ENCODE measurements around the gene LDLRAP1. TPM values are rescaled to one million over a fixed set of nuclear protein-coding genes. Genes with fewer than 3 reads are reported as not detected.

The LDLRAP1 gene
- polyA plus RNA-seq, 1 donor from 2014 or later, result 0.22 TPM

DNA sequence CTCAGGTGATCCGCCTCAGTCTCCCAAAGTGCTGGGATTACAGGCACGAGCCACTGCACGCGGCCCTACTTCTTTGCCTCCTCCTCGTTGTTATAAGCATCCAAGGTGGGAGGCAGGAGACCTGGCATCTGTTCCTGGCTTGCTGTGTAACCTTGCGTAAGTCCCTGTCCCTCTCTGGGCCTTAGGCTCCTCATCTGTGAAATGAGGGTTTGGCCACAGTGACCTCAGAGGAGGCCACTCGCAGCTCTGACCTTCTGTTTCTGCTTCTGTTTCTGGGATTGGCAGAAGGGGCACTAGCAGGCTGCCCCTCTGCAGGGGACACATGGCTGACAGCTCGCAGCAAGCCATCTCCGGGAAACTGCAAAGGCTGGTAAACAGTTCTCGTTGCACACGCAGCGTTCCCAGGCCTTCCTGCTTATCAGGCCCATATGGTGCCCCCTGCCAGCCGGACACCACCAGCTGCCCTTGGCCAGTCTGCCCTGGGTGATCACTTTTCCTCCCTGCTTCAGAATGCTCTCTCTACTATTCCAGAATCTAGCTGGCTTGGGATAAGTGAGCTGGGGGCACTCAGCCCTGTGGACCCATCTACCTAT, 2.6 kb upstream of the LDLRAP1 start:
- Histone ChIP-seq H3F3A (ENCODE audit: insufficient read depth, low read length, poor library complexity, severe bottlenecking) (no peaks in the 10 kb centered on the region), H3K4me2 (ENCODE audit: low read length) (no peak overlapping the region), H3K27me3 (ENCODE audit: insufficient read depth, low read depth, low read length) (peaks cover 35% of the 10 kb centered on the region), H2AFZ (ENCODE audit: low read depth, low read length) (no peak overlapping the region), H3K9me3 (ENCODE audit: low read length) (no peaks in the 10 kb centered on the region), H3K9me2 (ENCODE audit: insufficient read depth, low read length) (no peaks in the 10 kb centered on the region), H3K9ac (ENCODE audit: low read length) (no peak overlapping the region), H3K4me3 (ENCODE audit: low read length) (no peak overlapping the region), H3K36me3 (ENCODE audit: insufficient read depth, low read length) (no peaks in the 10 kb centered on the region), H3K27ac (ENCODE audit: low read length) (no peak overlapping the region), H3K79me2 (replicated peaks; ENCODE audit: insufficient read depth, low read length) (no peaks in the 10 kb centered on the region), H4K20me1 (ENCODE audit: insufficient read depth) (no peaks in the 10 kb centered on the region)
- TF ChIP-seq TAF1 (IDR thresholded peaks at IDR 0.05; ENCODE audit: low read depth), result no peak
- no peak for TF ChIP-seq EZH2 (IDR thresholded peaks at IDR 0.05; ENCODE audit: borderline replicate concordance, insufficient read depth, low read length, poor library complexity, severe bottlenecking)
- TF ChIP-seq, protein P1, sequence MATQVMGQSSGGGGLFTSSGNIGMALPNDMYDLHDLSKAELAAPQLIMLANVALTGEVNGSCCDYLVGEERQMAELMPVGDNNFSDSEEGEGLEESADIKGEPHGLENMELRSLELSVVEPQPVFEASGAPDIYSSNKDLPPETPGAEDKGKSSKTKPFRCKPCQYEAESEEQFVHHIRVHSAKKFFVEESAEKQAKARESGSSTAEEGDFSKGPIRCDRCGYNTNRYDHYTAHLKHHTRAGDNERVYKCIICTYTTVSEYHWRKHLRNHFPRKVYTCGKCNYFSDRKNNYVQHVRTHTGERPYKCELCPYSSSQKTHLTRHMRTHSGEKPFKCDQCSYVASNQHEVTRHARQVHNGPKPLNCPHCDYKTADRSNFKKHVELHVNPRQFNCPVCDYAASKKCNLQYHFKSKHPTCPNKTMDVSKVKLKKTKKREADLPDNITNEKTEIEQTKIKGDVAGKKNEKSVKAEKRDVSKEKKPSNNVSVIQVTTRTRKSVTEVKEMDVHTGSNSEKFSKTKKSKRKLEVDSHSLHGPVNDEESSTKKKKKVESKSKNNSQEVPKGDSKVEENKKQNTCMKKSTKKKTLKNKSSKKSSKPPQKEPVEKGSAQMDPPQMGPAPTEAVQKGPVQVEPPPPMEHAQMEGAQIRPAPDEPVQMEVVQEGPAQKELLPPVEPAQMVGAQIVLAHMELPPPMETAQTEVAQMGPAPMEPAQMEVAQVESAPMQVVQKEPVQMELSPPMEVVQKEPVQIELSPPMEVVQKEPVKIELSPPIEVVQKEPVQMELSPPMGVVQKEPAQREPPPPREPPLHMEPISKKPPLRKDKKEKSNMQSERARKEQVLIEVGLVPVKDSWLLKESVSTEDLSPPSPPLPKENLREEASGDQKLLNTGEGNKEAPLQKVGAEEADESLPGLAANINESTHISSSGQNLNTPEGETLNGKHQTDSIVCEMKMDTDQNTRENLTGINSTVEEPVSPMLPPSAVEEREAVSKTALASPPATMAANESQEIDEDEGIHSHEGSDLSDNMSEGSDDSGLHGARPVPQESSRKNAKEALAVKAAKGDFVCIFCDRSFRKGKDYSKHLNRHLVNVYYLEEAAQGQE (IDR thresholded peaks at IDR 0.05; ENCODE audit: borderline replicate concordance), result no peak
- TF ChIP-seq SMC3 (conservative IDR thresholded peaks at IDR 0.05; ENCODE audit: poor library complexity), result no peak
- no peak for TF ChIP-seq RAD21 (conservative IDR thresholded peaks at IDR 0.05)
- no peak for TF ChIP-seq MXI1 (conservative IDR thresholded peaks at IDR 0.05; ENCODE audit: poor library complexity, severe bottlenecking)
- TF ChIP-seq, protein P2, sequence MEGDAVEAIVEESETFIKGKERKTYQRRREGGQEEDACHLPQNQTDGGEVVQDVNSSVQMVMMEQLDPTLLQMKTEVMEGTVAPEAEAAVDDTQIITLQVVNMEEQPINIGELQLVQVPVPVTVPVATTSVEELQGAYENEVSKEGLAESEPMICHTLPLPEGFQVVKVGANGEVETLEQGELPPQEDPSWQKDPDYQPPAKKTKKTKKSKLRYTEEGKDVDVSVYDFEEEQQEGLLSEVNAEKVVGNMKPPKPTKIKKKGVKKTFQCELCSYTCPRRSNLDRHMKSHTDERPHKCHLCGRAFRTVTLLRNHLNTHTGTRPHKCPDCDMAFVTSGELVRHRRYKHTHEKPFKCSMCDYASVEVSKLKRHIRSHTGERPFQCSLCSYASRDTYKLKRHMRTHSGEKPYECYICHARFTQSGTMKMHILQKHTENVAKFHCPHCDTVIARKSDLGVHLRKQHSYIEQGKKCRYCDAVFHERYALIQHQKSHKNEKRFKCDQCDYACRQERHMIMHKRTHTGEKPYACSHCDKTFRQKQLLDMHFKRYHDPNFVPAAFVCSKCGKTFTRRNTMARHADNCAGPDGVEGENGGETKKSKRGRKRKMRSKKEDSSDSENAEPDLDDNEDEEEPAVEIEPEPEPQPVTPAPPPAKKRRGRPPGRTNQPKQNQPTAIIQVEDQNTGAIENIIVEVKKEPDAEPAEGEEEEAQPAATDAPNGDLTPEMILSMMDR (IDR thresholded peaks at IDR 0.05; ENCODE audit: poor library complexity, severe bottlenecking), result no peak
- no peak for TF ChIP-seq POLR2AphosphoS5 (IDR thresholded peaks at IDR 0.05)
- TF ChIP-seq EP300 (conservative IDR thresholded peaks at IDR 0.05; ENCODE audit: poor library complexity, severe bottlenecking), result no peak

DNA sequence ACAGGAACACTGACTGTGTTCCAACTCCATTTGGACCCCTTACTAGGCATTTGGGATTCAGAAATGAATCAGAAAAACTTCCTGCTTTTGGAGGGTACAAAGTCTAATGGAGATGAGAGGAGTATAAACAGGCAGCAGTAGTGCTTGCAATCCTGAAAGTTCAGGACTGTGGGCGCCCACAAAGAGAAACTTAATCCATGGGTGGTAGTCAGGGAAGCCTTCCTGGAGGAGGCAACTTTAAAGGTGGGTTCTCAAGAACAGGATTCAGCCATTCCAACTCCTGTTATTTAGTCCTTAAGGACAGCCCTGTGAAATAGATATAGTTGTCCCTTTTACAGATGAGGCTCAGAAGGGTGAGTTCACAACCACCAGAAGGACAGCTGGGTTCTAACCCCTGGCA, 2.0 kb upstream of the LDLRAP1 start:
- Histone ChIP-seq H3K9ac (ENCODE audit: low read length) (no peak overlapping the region), H3K27ac (ENCODE audit: low read length) (no peak overlapping the region), H2AFZ (ENCODE audit: low read depth, low read length) (no peak overlapping the region), H3K9me2 (ENCODE audit: insufficient read depth, low read length) (no peaks in the 10 kb centered on the region), H3K27me3 (ENCODE audit: insufficient read depth, low read depth, low read length) (peaks cover 35% of the 10 kb centered on the region), H3K4me2 (ENCODE audit: low read length) (no peak overlapping the region), H4K20me1 (ENCODE audit: insufficient read depth) (no peaks in the 10 kb centered on the region), H3K9me3 (ENCODE audit: low read length) (no peaks in the 10 kb centered on the region), H3K79me2 (replicated peaks; ENCODE audit: insufficient read depth, low read length) (no peaks in the 10 kb centered on the region), H3K4me3 (ENCODE audit: low read length) (no peak overlapping the region), H3K36me3 (ENCODE audit: insufficient read depth, low read length) (no peaks in the 10 kb centered on the region), H3F3A (ENCODE audit: insufficient read depth, low read length, poor library complexity, severe bottlenecking) (no peaks in the 10 kb centered on the region)
- TF ChIP-seq, protein P1 (IDR thresholded peaks at IDR 0.05; ENCODE audit: borderline replicate concordance), result no peak
- TF ChIP-seq SMC3 (conservative IDR thresholded peaks at IDR 0.05; ENCODE audit: poor library complexity), result no peak
- no peak for TF ChIP-seq EZH2 (IDR thresholded peaks at IDR 0.05; ENCODE audit: borderline replicate concordance, insufficient read depth, low read length, poor library complexity, severe bottlenecking)
- TF ChIP-seq, protein P2 (IDR thresholded peaks at IDR 0.05; ENCODE audit: poor library complexity, severe bottlenecking), result no peak
- TF ChIP-seq EP300 (conservative IDR thresholded peaks at IDR 0.05; ENCODE audit: poor library complexity, severe bottlenecking), result no peak
- no peak for TF ChIP-seq RAD21 (conservative IDR thresholded peaks at IDR 0.05)
